Measurements from ENCODE around the gene SS18L1.
A peak's percentile ranks its signal among the peaks of the same experiment; 100 is the strongest.

SS18L1 gene

DNA sequence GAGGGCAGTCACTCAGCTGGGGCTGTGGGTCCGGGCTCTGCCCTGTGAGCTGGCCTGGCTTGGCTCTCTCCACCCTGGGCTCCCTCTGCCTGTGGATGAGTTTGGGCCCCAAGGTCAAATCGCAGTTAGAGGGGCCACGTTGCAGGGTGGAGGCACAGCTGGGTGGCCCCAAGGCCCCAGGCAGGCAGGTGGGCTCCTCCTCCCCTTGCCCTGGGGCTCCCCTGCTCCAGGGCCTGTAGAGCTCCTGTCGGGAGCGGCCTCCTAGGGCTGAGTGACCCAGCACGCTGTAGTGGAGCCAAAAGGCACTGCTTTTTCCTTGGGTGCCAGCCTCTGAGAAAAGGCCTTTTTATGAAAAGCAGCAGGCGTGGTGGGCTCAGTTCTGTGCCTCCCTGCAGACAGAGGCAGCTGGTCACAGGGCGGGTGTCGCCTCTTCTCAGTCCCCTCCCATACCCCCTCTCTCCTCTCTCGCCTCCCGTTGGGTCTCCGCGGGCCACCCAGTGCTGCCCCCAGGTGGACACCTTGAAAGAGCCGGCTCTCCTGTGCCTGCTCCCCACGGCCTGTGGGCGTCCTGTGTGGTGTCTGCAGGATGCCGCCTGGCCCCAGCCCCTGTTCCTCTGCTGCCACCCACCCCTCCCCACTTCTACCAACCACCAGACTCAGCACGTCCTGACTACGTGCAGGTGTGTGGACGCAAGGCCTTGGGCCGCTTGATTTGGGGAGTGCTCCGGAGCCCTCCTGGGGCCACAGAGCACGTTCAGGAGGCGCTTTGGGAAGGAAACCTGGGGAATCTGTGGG lies 13.2 kb downstream of the SS18L1 start:
- DNase-seq (ENCODE audit: low read depth) = peak; percentile 54

GRCh38 chr20:62157387-62158087 lies 14.0 kb downstream of the SS18L1 start:
- no peak for DNase-seq (ENCODE audit: low read depth)

GRCh38 chr20:62158088-62158400 lies 14.5 kb downstream of the SS18L1 start:
- no peak for DNase-seq (ENCODE audit: low read depth)

DNA sequence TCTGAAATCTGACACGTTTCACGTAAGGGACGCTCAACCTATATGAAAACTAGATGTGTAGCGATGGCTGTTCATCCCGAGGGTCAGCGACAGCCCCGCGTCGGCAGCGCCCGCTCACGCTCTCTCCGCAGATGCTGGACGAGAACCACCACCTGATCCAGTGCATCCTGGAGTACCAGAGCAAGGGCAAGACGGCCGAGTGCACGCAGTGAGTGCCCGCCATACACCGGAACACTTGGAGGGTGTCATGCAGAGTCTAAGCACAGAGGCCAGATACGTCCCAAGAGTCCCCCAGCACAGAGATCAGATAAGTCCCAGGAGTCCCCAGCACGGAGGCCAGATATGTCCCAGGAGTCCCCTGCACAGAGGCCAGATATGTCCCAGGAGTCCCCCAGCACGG lies 15.0 kb downstream of the SS18L1 start:
- no peak for DNase-seq (ENCODE audit: low read depth)

DNA sequence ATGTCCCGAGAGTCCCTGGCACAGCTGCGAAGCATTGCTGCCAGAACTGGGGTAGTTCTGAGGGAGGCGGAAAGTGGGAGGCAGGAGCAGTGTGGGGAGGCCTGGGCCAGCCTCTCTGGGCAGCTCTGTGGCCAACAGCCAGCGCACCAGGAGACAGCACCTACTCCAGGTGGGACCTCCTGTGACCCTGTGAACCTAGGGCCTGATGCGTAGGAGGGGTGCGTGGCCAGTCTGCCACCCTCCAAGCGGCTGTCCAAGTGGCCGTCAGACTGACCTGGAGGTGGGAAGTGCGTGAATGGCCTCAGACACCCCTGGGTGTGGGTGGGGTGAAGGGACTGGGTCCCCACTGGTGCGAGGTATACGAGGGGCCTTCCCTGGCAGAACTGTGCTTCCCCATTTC lies 15.5 kb downstream of the SS18L1 start:
- no peak for DNase-seq (ENCODE audit: low read depth)

GRCh38 chr20:62159839-62160238 lies 16.3 kb downstream of the SS18L1 start:
- DNase-seq (ENCODE audit: low read depth) = peak; percentile 39

GRCh38 chr20:62160253-62160652 lies 16.7 kb downstream of the SS18L1 start:
- DNase-seq (ENCODE audit: low read depth) = no peak

GRCh38 chr20:62160876-62161275 lies 17.3 kb downstream of the SS18L1 start:
- DNase-seq (ENCODE audit: low read depth) = no peak

- DNase-seq (ENCODE audit: low read depth) = no peak
Observed at GRCh38 chr20:62161347-62161746, 17.8 kb downstream of the SS18L1 start.

DNA sequence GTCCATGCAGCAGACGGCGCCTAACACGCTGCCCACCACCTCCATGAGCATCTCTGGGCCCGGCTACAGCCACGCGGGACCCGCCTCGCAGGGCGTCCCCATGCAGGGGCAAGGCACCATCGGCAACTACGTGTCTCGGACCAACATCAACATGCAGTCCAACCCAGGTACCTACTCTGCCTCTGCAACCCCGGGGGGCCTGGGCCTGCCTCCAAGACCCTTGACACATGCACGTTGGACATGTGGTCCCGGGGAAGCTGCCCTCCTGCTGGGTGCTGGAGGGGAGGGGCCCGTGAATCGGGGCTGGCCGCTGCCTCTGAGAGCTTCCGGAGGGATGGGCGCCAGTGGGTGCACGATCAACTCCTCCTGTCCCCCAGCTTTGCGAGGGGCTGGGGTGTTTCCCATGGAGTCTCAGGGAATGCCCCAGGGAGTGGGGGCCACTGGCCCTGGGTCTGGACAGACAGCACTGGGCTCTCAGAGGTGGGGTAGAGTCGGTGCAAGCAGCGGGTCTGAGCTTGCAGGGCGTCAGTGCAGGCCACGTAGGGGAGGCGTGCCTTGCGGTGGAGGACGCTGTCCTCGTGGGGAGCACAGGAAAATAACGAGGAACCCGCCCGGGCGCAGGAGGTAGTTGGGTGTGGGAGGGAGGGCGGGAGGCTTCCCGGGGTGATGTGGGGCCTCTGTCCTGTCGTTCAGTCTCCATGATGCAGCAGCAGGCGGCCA lies 19.4 kb downstream of the SS18L1 start:
- no peak for DNase-seq (ENCODE audit: low read depth)

DNA sequence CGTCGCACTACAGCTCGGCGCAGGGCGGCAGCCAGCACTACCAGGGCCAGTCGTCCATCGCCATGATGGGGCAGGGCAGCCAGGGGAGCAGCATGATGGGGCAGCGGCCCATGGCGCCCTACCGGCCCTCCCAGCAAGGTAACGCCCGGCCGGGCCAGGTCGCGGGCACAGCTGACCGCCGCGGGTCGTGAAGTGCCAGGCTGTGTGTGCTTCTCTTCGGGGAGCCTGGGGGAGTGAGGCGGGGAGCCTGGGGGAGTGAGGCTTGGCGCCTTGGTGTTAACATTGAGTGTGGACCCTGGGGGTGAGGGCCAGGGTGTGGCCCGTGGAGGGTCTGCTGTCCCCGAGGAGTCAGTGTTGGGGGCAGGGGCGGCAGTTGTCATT lies 19.9 kb downstream of the SS18L1 start:
- no peak for DNase-seq (ENCODE audit: low read depth)

- no peak for DNase-seq (ENCODE audit: low read depth)
Observed at GRCh38 chr20:62163986-62164762, 20.6 kb downstream of the SS18L1 start.

DNA sequence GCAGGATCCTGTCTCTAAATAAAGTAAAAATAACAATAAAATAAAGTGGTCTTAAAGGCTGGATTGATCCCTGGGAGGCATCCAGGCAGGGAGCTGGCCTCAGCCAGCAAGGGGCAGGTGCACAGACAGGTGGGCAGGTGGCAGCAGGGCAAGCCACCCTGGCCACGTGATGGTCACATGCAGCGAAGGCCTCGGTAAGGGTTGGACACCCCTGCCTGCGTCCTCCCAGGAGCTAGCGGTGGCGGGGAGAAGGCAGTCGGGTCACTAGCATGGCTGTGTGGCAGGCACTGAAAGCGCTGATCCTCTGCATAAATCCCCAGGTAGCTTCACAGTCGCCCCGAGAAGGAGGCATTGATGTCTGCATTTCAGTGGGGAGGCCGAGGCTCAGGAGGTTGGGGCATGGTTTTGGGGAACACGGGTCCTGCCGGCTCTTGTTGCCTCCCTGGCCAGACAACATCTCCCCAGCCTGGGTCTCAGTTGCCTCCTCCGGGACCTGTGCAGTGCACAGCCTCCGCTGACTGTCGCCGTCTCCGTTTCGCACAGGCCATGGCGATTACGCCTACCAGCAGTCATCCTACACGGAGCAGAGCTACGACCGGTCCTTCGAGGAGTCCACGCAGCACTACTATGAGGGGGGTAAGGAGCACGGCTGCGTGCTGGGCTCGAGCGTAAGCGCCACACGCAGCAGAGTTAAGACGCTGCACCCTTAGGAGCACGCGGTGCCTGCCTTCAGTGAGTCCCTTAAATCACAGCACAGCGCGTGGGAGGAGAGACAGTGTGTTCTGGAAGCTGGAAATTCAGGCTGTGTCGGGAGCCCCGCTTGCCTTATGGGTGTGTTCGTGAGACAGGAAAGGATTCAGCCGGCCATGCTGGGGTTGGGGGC lies 21.6 kb downstream of the SS18L1 start:
- DNase-seq (ENCODE audit: low read depth) = no peak

GRCh38 chr20:62165762-62166399 lies 22.3 kb downstream of the SS18L1 start:
- no peak for DNase-seq (ENCODE audit: low read depth)

DNA sequence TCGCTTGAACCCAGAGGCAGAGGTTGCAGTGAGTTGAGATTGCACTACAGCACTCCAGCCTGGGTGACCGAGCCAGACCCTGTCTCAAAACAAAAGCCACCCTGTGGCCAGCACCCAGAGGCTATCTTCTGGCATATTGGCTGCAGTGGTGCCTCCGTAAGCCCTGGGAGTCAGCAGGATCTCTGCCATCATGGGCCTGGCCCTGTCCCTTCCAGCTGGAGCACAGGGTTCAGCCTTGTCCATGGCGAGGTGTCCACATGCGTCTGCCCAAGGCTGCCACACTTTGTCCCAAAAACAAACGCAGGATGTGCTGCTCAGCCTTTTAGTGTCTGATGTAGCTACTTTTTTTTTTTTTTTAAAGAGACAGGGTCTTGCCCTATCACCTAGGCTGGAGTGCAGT lies 23.9 kb downstream of the SS18L1 start:
- DNase-seq (ENCODE audit: low read depth) = no peak

GRCh38 chr20:62168061-62168460 lies 24.5 kb downstream of the SS18L1 start:
- no peak for DNase-seq (ENCODE audit: low read depth)

DNA sequence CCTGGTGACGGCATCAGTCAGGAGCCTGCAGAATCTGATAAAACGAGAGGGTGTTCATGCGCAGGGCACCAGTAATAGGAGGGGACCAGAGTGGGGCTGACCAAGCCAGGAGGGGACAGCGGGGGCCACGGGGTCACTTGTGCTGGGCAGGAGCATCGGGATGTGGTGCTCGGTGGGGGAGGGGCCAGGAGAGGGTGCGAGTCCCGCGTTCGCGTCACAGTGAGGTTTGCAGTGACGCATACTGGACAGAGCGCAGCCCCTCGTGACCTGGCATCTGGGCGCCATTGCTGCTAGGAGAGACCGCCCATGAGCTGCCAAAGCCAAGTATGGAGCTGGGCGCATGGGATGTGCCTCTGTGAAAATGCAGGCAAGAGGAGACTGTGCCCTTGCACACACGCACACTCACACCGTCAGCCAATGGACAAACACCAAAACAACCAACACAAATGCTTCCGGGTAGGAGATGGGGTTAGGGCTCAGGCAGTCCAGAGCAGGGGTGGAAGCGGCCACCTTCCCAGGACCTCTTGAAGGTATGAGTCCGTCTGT lies 25.4 kb downstream of the SS18L1 start:
- DNase-seq (ENCODE audit: low read depth) = no peak

GRCh38 chr20:62170536-62170935 lies 27.0 kb downstream of the SS18L1 start:
- no peak for DNase-seq (ENCODE audit: low read depth)

DNA sequence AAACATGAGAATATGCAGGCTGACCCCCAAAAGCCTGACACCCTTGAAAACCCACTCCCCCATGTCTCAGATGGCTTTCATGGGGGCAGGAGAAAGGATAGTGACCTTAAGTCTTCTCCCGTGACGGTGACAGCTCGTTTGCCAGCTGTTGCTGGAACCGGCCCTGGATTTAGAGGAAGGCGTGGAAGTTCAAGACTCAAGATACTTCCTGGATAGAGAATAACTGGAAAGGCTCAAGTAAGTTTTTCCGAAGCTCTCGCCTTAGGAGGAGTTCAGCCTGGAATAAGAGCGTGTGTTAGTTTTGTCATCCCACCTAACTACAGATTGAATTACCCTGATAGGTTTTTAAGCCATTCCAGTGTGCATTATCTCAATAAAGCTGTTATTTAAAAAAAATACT lies 27.7 kb downstream of the SS18L1 start:
- DNase-seq (ENCODE audit: low read depth) = no peak

DNA sequence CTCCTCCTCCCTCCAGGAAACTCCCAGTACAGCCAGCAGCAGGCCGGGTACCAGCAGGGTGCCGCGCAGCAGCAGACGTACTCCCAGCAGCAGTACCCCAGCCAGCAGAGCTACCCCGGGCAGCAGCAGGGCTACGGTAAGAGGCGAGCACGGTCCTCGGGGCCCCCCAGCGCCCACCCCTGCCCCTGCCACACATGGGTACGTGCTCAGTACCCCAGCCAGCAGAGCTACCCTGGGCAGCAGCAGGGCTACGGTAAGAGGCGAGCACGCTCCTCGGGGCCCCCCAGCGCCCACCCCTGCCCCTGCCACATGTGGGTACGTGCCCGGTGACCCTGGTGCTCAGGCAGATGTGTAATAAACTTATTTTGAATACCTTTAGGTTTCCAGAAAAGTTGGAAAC lies 29.1 kb downstream of the SS18L1 start:
- no peak for DNase-seq (ENCODE audit: low read depth)
